ENCODE measurements around the gene ASIC3. TPM values are rescaled to one million over a fixed set of nuclear protein-coding genes. Genes with fewer than 3 reads are reported as not detected.

ASIC3 gene
- polyA plus RNA-seq, 1 donor (not counting 4 experiments of a cell fraction or from before 2014, with no cell fraction given): 0.35 TPM

GRCh38 chr7:151080067-151080521 is 31.8 kb downstream of the ASIC3 start:
- Histone ChIP-seq H3K36me3 (ENCODE audit: control insufficient read depth in 2 of 2, extremely low read depth in 1 of 2, insufficient read depth in 2 of 2, low read length in 2 of 2) (peaks cover 9 to 19% of the 10 kb centered on the region in 2 experiments), H3K79me2 (ENCODE audit: control insufficient read depth, insufficient read depth, low read length) (peaks cover 28% of the 10 kb centered on the region), H3K27me3 (ENCODE audit: control insufficient read depth, extremely low read depth, insufficient read depth, low read length) (no peaks in the 10 kb centered on the region), H3K9me3 (ENCODE audit: control insufficient read depth, low read depth, low read length) (no peaks in the 10 kb centered on the region), H3K9ac (ENCODE audit: control insufficient read depth, extremely low read depth, insufficient read depth, low read length) (peak overlapping the region; percentile 79), H3K4me2 (ENCODE audit: control insufficient read depth, extremely low read depth, insufficient read depth, low read depth, low read length) (peak overlapping the region; percentile 97), H3K4me3 (ENCODE audit: control insufficient read depth in 2 of 3, extremely low read depth in 1 of 3, insufficient read depth in 2 of 3, low read depth in 1 of 3, low read length in 3 of 3) (peak overlapping the region; percentile 68 to 92 (median 79)), H3K9me1 (ENCODE audit: control insufficient read depth, extremely low read depth, insufficient read depth, low read length) (no peaks in the 10 kb centered on the region), H3K27ac (ENCODE audit: control insufficient read depth, insufficient read depth, low read length) (peak overlapping the region; percentile 67), H3K4me1 (ENCODE audit: control insufficient read depth, extremely low read depth, insufficient read depth, low read length) (peaks cover 26% of the 10 kb centered on the region), H2AFZ (ENCODE audit: control insufficient read depth, low read length) (peak overlapping the region; percentile 4), H4K20me1 (ENCODE audit: control insufficient read depth, extremely low read depth, insufficient read depth, low read length) (no peaks in the 10 kb centered on the region)
- no peak for FAIRE-seq
- no peak for TF ChIP-seq EZH2 (IDR thresholded peaks at IDR 0.05; ENCODE audit: low read length)
- TF ChIP-seq, protein P1, sequence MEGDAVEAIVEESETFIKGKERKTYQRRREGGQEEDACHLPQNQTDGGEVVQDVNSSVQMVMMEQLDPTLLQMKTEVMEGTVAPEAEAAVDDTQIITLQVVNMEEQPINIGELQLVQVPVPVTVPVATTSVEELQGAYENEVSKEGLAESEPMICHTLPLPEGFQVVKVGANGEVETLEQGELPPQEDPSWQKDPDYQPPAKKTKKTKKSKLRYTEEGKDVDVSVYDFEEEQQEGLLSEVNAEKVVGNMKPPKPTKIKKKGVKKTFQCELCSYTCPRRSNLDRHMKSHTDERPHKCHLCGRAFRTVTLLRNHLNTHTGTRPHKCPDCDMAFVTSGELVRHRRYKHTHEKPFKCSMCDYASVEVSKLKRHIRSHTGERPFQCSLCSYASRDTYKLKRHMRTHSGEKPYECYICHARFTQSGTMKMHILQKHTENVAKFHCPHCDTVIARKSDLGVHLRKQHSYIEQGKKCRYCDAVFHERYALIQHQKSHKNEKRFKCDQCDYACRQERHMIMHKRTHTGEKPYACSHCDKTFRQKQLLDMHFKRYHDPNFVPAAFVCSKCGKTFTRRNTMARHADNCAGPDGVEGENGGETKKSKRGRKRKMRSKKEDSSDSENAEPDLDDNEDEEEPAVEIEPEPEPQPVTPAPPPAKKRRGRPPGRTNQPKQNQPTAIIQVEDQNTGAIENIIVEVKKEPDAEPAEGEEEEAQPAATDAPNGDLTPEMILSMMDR (optimal IDR thresholded peaks at IDR 0.05 in 1 of 3, IDR thresholded peaks at IDR 0.05 in 1 of 3, conservative IDR thresholded peaks at IDR 0.05 in 1 of 3; ENCODE audit: extremely low read depth in 1 of 3, insufficient read depth in 2 of 3, low read length in 3 of 3): no peak
- dilution Hi-C loops (cut with MboI; ENCODE audit: extremely low pct_ligation_motif_present, low sequenced_read_pairs): no loop called here
- DNase-seq (ENCODE audit: low read depth, low spot score): no peak

GRCh38 chr7:151080522-151081169 is 32.3 kb downstream of the ASIC3 start, which contains the start of gene FASTK:
Gene FASTK, minus strand, starts transcription at chr7:151080809. Its CDS starts 43 bp downstream, at chr7:151080766.
- peak within 1 kb of the TSS; percentile 79 for H3K9ac ChIP-seq (ENCODE audit: control insufficient read depth, extremely low read depth, insufficient read depth, low read length)
- no peaks in the 10 kb centered on the region for H3K27me3 ChIP-seq (ENCODE audit: control insufficient read depth, extremely low read depth, insufficient read depth, low read length)
- TF ChIP-seq EZH2 (IDR thresholded peaks at IDR 0.05; ENCODE audit: low read length): no peak
- TF ChIP-seq, protein P1 (optimal IDR thresholded peaks at IDR 0.05 in 1 of 3, IDR thresholded peaks at IDR 0.05 in 1 of 3, conservative IDR thresholded peaks at IDR 0.05 in 1 of 3; ENCODE audit: extremely low read depth in 1 of 3, insufficient read depth in 2 of 3, low read length in 3 of 3): no peak
- peaks cover 28% of the 10 kb centered on the region for H3K79me2 ChIP-seq (ENCODE audit: control insufficient read depth, insufficient read depth, low read length)
- no peak for DNase-seq (ENCODE audit: low read depth, low spot score)
- dilution Hi-C loops (cut with MboI; ENCODE audit: extremely low pct_ligation_motif_present, low sequenced_read_pairs): no loop called here
- H3K4me2 ChIP-seq (ENCODE audit: control insufficient read depth, extremely low read depth, insufficient read depth, low read depth, low read length): peak within 1 kb of the TSS; percentile 97
- H3K36me3 ChIP-seq (ENCODE audit: control insufficient read depth in 2 of 2, extremely low read depth in 1 of 2, insufficient read depth in 2 of 2, low read length in 2 of 2): peaks cover 6 to 14% of the 10 kb centered on the region in 2 experiments
- H4K20me1 ChIP-seq (ENCODE audit: control insufficient read depth, extremely low read depth, insufficient read depth, low read length): no peaks in the 10 kb centered on the region
- no peaks in the 10 kb centered on the region for H3K9me1 ChIP-seq (ENCODE audit: control insufficient read depth, extremely low read depth, insufficient read depth, low read length)
- H3K4me3 ChIP-seq (ENCODE audit: control insufficient read depth in 2 of 3, extremely low read depth in 1 of 3, insufficient read depth in 2 of 3, low read depth in 1 of 3, low read length in 3 of 3): peak within 1 kb of the TSS; percentile 68 to 92 (median 79)
- no peaks in the 10 kb centered on the region for H3K9me3 ChIP-seq (ENCODE audit: control insufficient read depth, low read depth, low read length)
- H3K4me1 ChIP-seq (ENCODE audit: control insufficient read depth, extremely low read depth, insufficient read depth, low read length): peaks cover 26% of the 10 kb centered on the region
- H3K27ac ChIP-seq (ENCODE audit: control insufficient read depth, insufficient read depth, low read length): peak within 1 kb of the TSS; percentile 67
- H2AFZ ChIP-seq (ENCODE audit: control insufficient read depth, low read length): peak within 1 kb of the TSS; percentile 39
- FAIRE-seq: no peak
